ENCODE measurements around the gene SLC35E2B. TPM values are rescaled to one million over a fixed set of nuclear protein-coding genes. Genes with fewer than 3 reads are reported as not detected.

The SLC35E2B gene
- total and polyA plus RNA-seq, 2 of the 13 experiments (the other 11 are each of a cell fraction or from before 2014, with no cell fraction given): 14.1 to 19.7 TPM

GRCh38 chr1:1615256-1616044 is 77.1 kb downstream of the SLC35E2B start, which contains the start of gene MIB2 (continued):
- no peak for TF ChIP-seq HNF1A (IDR thresholded peaks at IDR 0.05; ENCODE audit: low read depth)
- peak; percentile 80 for TF ChIP-seq HNF1A (CRISPR knock-in tag; IDR thresholded peaks at IDR 0.05; ENCODE audit: borderline replicate concordance)
- TF ChIP-seq ZNF564 (CRISPR knock-in tag; IDR thresholded peaks at IDR 0.05): peak; percentile 53; the same call in 1 of the 2 replicates
- TF ChIP-seq GRHL1 (CRISPR knock-in tag; conservative IDR thresholded peaks at IDR 0.05): no peak
- peak; percentile 65; the same call in 1 of the 2 replicates for TF ChIP-seq KAT7 (CRISPR knock-in tag; IDR thresholded peaks at IDR 0.05; ENCODE audit: borderline replicate concordance)
- TF ChIP-seq STAT6 (CRISPR knock-in tag; IDR thresholded peaks at IDR 0.05; ENCODE audit: borderline replicate concordance): peak; percentile 80; the same call in 1 of the 2 replicates
- TF ChIP-seq ZNF7 (CRISPR knock-in tag; IDR thresholded peaks at IDR 0.05): no peak
- TF ChIP-seq ZFP37 (CRISPR knock-in tag; IDR thresholded peaks at IDR 0.05; ENCODE audit: borderline replicate concordance): no peak
- TF ChIP-seq ZBTB7A (CRISPR knock-in tag; IDR thresholded peaks at IDR 0.05): no peak
- no peak for TF ChIP-seq ARID3A (IDR thresholded peaks at IDR 0.05; ENCODE audit: low read depth, low read length)
- peak; percentile 70 for TF ChIP-seq MNT (IDR thresholded peaks at IDR 0.05)
- TF ChIP-seq SNAPC5 (CRISPR knock-in tag; IDR thresholded peaks at IDR 0.05; ENCODE audit: borderline replicate concordance): no peak

All from HepG2 (cell line).